ENCODE results near the gene COPB1.
A peak's percentile ranks its signal among the peaks of the same experiment; 100 is the strongest.

The COPB1 gene

DNA sequence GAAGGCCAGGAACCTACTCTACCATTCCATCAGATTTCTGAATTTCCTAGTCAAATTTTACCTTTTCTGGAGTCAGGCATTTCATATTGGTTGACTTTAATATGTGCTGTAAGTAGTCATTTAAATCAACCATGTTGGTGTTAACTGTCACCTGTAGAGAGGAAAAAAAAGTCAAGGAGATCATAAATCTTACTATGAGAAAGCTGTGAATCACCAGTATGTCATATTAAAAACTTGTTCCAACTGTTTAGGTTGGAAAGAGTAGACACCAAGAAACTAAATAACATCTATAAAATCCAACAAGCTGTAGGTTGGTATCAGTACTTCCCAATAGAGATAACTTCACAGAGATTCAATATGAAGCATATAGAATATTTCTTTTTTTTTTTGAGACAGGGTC lies 39.5 kb downstream of the COPB1 start (continued):
- TF ChIP-seq, protein P1, sequence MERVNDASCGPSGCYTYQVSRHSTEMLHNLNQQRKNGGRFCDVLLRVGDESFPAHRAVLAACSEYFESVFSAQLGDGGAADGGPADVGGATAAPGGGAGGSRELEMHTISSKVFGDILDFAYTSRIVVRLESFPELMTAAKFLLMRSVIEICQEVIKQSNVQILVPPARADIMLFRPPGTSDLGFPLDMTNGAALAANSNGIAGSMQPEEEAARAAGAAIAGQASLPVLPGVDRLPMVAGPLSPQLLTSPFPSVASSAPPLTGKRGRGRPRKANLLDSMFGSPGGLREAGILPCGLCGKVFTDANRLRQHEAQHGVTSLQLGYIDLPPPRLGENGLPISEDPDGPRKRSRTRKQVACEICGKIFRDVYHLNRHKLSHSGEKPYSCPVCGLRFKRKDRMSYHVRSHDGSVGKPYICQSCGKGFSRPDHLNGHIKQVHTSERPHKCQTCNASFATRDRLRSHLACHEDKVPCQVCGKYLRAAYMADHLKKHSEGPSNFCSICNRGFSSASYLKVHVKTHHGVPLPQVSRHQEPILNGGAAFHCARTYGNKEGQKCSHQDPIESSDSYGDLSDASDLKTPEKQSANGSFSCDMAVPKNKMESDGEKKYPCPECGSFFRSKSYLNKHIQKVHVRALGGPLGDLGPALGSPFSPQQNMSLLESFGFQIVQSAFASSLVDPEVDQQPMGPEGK (CRISPR knock-in tag; IDR thresholded peaks at IDR 0.05; ENCODE audit: borderline replicate concordance), result no peak

DNA sequence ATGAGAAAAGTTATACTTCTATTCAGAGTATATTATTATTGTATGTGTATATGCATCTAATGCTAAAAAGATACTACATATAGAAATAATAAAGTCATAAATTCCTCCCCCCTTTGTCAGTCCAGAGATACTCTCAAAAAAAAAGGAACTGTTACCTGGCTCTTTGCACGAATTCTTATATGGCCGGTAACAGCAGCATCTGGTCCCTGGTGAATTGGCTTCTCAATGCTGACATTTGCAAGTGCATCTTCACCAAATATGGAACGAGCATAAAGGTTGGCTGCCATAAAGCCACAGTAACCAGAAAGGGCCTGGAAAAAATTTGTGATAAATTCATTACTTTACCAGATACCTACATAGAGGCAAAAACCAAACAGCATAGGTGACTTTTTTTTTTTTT lies 41.2 kb downstream of the COPB1 start:
- no peak for ATAC-seq
- TF ChIP-seq CSDC2 (CRISPR knock-in tag; IDR thresholded peaks at IDR 0.05) (no peak), RARB (CRISPR knock-in tag; IDR thresholded peaks at IDR 0.05) (no peak), ZNF8 (CRISPR knock-in tag; IDR thresholded peaks at IDR 0.05) (no peak), ARNTL (CRISPR knock-in tag; IDR thresholded peaks at IDR 0.05; ENCODE audit: borderline replicate concordance, low read depth) (no peak), ESRRG (CRISPR knock-in tag; IDR thresholded peaks at IDR 0.05) (no peak), ZNF70 (CRISPR knock-in tag; IDR thresholded peaks at IDR 0.05) (no peak), ZC3H10 (CRISPR knock-in tag; IDR thresholded peaks at IDR 0.05) (no peak), ZFP3 (CRISPR knock-in tag; IDR thresholded peaks at IDR 0.05) (no peak), ISL1 (CRISPR knock-in tag; IDR thresholded peaks at IDR 0.05) (no peak)
- TF ChIP-seq, protein P2, sequence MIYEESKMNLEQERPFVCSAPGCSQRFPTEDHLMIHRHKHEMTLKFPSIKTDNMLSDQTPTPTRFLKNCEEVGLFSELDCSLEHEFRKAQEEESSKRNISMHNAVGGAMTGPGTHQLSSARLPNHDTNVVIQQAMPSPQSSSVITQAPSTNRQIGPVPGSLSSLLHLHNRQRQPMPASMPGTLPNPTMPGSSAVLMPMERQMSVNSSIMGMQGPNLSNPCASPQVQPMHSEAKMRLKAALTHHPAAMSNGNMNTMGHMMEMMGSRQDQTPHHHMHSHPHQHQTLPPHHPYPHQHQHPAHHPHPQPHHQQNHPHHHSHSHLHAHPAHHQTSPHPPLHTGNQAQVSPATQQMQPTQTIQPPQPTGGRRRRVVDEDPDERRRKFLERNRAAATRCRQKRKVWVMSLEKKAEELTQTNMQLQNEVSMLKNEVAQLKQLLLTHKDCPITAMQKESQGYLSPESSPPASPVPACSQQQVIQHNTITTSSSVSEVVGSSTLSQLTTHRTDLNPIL (CRISPR knock-in tag; IDR thresholded peaks at IDR 0.05; ENCODE audit: low read depth), result no peak
- TF ChIP-seq, protein P3, sequence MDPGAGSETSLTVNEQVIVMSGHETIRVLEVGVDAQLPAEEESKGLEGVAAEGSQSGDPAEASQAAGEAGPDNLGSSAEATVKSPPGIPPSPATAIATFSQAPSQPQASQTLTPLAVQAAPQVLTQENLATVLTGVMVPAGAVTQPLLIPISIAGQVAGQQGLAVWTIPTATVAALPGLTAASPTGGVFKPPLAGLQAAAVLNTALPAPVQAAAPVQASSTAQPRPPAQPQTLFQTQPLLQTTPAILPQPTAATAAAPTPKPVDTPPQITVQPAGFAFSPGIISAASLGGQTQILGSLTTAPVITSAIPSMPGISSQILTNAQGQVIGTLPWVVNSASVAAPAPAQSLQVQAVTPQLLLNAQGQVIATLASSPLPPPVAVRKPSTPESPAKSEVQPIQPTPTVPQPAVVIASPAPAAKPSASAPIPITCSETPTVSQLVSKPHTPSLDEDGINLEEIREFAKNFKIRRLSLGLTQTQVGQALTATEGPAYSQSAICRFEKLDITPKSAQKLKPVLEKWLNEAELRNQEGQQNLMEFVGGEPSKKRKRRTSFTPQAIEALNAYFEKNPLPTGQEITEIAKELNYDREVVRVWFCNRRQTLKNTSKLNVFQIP (CRISPR knock-in tag; IDR thresholded peaks at IDR 0.05; ENCODE audit: borderline replicate concordance, low read depth), result no peak
- TF ChIP-seq, protein P1 (CRISPR knock-in tag; IDR thresholded peaks at IDR 0.05; ENCODE audit: borderline replicate concordance), result no peak

DNA sequence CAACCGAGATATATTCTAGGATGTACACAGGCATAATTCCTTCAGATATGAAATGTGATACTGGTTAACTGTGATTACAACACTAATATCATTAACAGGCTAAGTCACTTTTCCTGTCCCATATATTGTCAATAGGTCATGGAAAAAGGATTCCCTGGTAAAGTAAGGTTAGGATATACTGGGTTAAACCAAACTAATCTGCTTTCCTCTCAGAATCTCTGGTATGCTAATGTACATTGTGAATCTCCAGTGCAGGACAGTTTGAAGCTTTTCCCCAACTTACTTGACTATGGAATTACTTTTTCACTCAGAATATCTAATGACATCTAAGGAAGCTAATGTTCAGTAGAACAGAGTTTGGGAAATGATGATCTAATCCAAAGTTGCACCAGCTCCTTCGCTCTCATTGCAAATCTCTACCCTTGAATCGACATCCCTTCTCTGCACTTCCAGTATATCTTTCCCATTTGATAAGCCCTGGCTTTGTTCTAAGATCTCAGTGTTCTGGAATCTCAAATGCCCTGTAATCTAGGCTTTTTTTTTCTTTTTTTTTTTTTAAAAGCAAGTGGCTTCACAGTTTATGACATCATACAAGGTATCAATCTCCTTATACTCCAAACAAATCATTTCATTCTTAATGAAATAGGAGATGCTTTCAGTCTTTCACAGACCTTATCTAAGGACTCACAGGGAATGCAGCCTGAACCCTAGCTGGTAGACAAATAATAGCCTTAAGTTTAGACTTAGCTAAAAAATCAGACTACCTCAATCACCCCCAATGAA lies 43.8 kb downstream of the COPB1 start:
- TF ChIP-seq ZFP30 (CRISPR knock-in tag; IDR thresholded peaks at IDR 0.05), result no peak
- TF ChIP-seq ESRRG (CRISPR knock-in tag; IDR thresholded peaks at IDR 0.05), result peak; percentile 69; the same call in 1 of the 2 replicates
- ATAC-seq, result peak; percentile 34

DNA sequence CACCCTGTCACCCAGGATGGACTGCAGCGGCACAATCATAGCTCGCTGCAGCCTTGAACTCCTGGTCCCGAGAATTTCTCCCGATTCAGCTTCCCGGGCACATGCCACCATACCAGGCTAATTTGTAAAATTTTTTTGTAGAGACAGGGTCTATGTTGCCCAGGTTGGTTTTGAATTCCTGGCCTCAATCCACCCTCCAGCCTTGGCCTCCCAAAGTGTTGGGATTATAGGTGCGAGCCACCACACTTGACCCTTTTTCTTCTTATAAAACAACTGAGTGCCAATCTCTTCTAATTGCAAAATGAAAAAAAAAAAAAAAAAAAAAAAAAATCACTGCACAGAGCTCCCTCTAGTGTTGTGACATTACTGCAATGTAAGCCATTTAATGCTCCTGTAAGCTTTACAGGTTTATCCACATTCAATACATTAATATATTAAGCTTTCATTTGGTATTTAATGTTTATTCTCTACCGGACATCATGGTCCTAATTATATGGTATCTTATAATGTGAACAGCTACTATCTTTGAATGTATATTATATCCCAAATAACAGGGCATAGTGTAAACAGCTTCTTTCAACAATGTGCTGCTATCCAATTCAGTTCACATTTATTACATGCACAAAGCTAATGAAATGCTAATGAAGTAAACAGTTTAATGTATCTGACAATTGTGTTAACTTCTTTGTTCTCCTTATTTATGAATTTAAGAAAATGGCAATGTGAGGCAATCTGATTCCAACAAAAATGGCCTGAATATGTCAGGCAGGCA lies 44.6 kb downstream of the COPB1 start:
- ATAC-seq, result peak; percentile 76
- TF ChIP-seq, protein P1 (CRISPR knock-in tag; IDR thresholded peaks at IDR 0.05; ENCODE audit: borderline replicate concordance), result no peak
- TF ChIP-seq, protein P2 (CRISPR knock-in tag; IDR thresholded peaks at IDR 0.05; ENCODE audit: low read depth), result no peak
- no peak for TF ChIP-seq ARNTL (CRISPR knock-in tag; IDR thresholded peaks at IDR 0.05; ENCODE audit: borderline replicate concordance, low read depth)

Data from SK-N-SH treated with all-trans-retinoic acid at 6 μM for 48 hours (cell line).